ENCODE results near the gene CPE.

DNA sequence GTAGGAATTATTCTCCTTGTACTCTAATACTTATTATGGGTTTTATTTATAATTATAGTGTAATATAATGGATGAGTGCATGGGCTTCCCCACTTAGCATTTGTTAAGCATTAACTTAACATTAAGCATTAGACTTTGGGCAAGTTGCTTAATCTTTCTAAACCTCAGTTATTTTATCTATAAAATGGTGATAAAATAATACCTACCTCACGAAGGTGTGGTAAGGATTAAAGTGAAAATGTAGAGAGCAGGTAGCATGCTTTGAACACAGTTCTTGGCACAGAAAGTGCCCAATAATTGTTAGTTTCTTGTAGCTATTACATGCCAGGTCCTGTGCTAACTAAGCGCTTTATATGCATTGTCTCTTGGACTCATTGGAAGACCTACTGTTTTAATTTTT is 48.7 kb upstream of the CPE start:
- TF ChIP-seq CTCF (IDR thresholded peaks at IDR 0.05; ENCODE audit: low read depth, low read length, missing input control) (no peak), RAD21 (IDR thresholded peaks at IDR 0.05) (no peak), MAX (IDR thresholded peaks at IDR 0.05) (no peak), RXRA (IDR thresholded peaks at IDR 0.05) (no peak)
